ENCODE results near the gene NR2E3. TPM values are rescaled to one million over a fixed set of nuclear protein-coding genes. Genes with fewer than 3 reads are reported as not detected.

NR2E3 gene
- total and polyA plus RNA-seq, 2 of the 4 experiments (the other 2 are of a cell fraction): under 0.01 to 0.29 TPM

DNA sequence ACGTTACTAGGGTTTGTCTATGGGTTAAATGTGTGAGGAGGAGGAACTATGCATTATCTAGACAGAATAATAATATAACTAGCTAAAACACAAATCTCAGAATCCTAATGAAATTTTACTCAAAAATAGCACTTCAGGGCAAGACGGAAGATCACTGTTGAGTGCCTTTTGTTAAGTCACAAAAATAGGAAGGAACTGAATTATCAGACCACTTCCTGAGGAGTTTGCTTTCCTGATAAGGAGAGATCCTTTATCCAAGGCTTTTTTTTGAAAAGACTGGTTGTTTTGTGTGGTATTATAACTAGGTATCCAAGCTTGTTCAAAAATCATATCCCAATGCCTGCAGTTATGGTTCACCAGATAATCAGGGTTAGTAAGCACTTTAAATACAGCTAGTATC lies 34.6 kb downstream of the NR2E3 start:
- Histone ChIP-seq H3K23ac (ENCODE audit: low read depth, low read length) (no peak overlapping the region), H3K9me3 (ENCODE audit: control insufficient read depth, insufficient read depth, low read length) (no peaks in the 10 kb centered on the region), H2BK5ac (ENCODE audit: low read depth, low read length, poor library complexity, severe bottlenecking) (no peak overlapping the region), H2AK9ac (replicated peaks; ENCODE audit: low read depth, low read length, poor library complexity) (no peak overlapping the region), H3K4me2 (ENCODE audit: low read depth, low read length) (no peak overlapping the region), H2BK20ac (ENCODE audit: low read depth, low read length) (no peak overlapping the region), H4K5ac (ENCODE audit: low read depth, low read length) (no peak overlapping the region), H2AK5ac (ENCODE audit: low read depth, low read length) (no peak overlapping the region), H3K14ac (replicated peaks; ENCODE audit: low read depth, low read length) (no peak overlapping the region), H3K4ac (ENCODE audit: low read depth, low read length) (no peak overlapping the region), H2BK15ac (ENCODE audit: low read depth, low read length) (no peak overlapping the region), H3K56ac (ENCODE audit: extremely low read depth, insufficient read depth, low read length) (no peak overlapping the region), H2BK120ac (ENCODE audit: low read depth, low read length) (no peak overlapping the region), H3K18ac (ENCODE audit: low read depth, low read length) (no peak overlapping the region), H4K91ac (ENCODE audit: insufficient read depth, low read depth, low read length) (no peak overlapping the region), H3K36me3 (ENCODE audit: control insufficient read depth, insufficient read depth, low read length) (peaks cover 11% of the 10 kb centered on the region), H3K27ac (ENCODE audit: insufficient read depth, low read length) (no peak overlapping the region), H4K20me1 (ENCODE audit: insufficient read depth, low read length) (no peaks in the 10 kb centered on the region), H2AFZ (replicated peaks; ENCODE audit: low read length, poor library complexity) (no peak overlapping the region), H3K9ac (ENCODE audit: low read depth, low read length) (no peak overlapping the region), H3K79me1 (ENCODE audit: low read depth in 1 of 2, low read length in 2 of 2) (no peaks in the 10 kb centered on the region), H3K9me1 (ENCODE audit: insufficient read depth, low read length) (no peaks in the 10 kb centered on the region), H3K4me1 (ENCODE audit: control insufficient read depth, insufficient read depth, low read length) (no peaks in the 10 kb centered on the region), H4K8ac (ENCODE audit: low read depth in 2 of 2, low read length in 2 of 2) (no peak overlapping the region), H3K4me3 (ENCODE audit: insufficient read depth, low read depth, low read length) (no peak overlapping the region), H3K27me3 (ENCODE audit: control insufficient read depth, insufficient read depth, low read length) (no peaks in the 10 kb centered on the region)
- BruUV-seq (replicated peaks): no TSS peak
- DNase-seq (no peak), ATAC-seq (ENCODE audit: low read depth) (no peak)
- POLR2A ChIA-PET (ENCODE audit: unreplicated experiment): no interaction called here
- intact Hi-C loops (cut with micrococcal nuclease): loop anchor here (10.0 kb wide), 1 partner anchor 310 kb away; no protein-coding TSS in a partner anchor
- TF ChIP-seq, protein P1, sequence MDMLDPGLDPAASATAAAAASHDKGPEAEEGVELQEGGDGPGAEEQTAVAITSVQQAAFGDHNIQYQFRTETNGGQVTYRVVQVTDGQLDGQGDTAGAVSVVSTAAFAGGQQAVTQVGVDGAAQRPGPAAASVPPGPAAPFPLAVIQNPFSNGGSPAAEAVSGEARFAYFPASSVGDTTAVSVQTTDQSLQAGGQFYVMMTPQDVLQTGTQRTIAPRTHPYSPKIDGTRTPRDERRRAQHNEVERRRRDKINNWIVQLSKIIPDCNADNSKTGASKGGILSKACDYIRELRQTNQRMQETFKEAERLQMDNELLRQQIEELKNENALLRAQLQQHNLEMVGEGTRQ (IDR thresholded peaks at IDR 0.05; ENCODE audit: low read depth, low read length): no peak
- TF ChIP-seq RFX5 (IDR thresholded peaks at IDR 0.05; ENCODE audit: low read depth, low read length): no peak
- no peak for TF ChIP-seq FOS (IDR thresholded peaks at IDR 0.05; ENCODE audit: low read depth, low read length)
- TF ChIP-seq, protein P2, sequence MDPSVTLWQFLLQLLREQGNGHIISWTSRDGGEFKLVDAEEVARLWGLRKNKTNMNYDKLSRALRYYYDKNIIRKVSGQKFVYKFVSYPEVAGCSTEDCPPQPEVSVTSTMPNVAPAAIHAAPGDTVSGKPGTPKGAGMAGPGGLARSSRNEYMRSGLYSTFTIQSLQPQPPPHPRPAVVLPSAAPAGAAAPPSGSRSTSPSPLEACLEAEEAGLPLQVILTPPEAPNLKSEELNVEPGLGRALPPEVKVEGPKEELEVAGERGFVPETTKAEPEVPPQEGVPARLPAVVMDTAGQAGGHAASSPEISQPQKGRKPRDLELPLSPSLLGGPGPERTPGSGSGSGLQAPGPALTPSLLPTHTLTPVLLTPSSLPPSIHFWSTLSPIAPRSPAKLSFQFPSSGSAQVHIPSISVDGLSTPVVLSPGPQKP (IDR thresholded peaks at IDR 0.05; ENCODE audit: borderline replicate concordance, low read depth, low read length): no peak
- no peak for TF ChIP-seq CEBPB (IDR thresholded peaks at IDR 0.05; ENCODE audit: low read depth, low read length)
- no peak for TF ChIP-seq MXI1 (IDR thresholded peaks at IDR 0.05; ENCODE audit: borderline replicate concordance, low read depth, low read length)
- no peak for TF ChIP-seq CHD1 (IDR thresholded peaks at IDR 0.05; ENCODE audit: low read depth, low read length)
- TF ChIP-seq RCOR1 (IDR thresholded peaks at IDR 0.05; ENCODE audit: insufficient replicate concordance, low read length): no peak
- TF ChIP-seq MAZ (IDR thresholded peaks at IDR 0.05; ENCODE audit: borderline replicate concordance, low read depth, low read length): no peak
- no peak for TF ChIP-seq BHLHE40 (IDR thresholded peaks at IDR 0.05; ENCODE audit: low read depth, low read length)
- no peak for TF ChIP-seq RAD21 (IDR thresholded peaks at IDR 0.05; ENCODE audit: low read length)
- TF ChIP-seq NFE2L2 (IDR thresholded peaks at IDR 0.05; ENCODE audit: low read depth, low read length): no peak
- no peak for TF ChIP-seq POLR2A (IDR thresholded peaks at IDR 0.05; ENCODE audit: low read depth, low read length)
- TF ChIP-seq, protein P3, sequence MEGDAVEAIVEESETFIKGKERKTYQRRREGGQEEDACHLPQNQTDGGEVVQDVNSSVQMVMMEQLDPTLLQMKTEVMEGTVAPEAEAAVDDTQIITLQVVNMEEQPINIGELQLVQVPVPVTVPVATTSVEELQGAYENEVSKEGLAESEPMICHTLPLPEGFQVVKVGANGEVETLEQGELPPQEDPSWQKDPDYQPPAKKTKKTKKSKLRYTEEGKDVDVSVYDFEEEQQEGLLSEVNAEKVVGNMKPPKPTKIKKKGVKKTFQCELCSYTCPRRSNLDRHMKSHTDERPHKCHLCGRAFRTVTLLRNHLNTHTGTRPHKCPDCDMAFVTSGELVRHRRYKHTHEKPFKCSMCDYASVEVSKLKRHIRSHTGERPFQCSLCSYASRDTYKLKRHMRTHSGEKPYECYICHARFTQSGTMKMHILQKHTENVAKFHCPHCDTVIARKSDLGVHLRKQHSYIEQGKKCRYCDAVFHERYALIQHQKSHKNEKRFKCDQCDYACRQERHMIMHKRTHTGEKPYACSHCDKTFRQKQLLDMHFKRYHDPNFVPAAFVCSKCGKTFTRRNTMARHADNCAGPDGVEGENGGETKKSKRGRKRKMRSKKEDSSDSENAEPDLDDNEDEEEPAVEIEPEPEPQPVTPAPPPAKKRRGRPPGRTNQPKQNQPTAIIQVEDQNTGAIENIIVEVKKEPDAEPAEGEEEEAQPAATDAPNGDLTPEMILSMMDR (conservative IDR thresholded peaks at IDR 0.05; ENCODE audit: low read depth, low read length): no peak
- TF ChIP-seq MAFK (IDR thresholded peaks at IDR 0.05; ENCODE audit: low read depth, low read length): no peak
- TF ChIP-seq SMC3 (IDR thresholded peaks at IDR 0.05; ENCODE audit: low read depth, low read length): no peak
- CTCF ChIA-PET: no interaction called here
- no CpG with 5 or more reads among the region's 2 CpGs for WGBS, 2 experiments (ENCODE audit: extremely low coverage in 2 of 2, insufficient read length in 1 of 2)
- in situ Hi-C loops (cut with MboI; ENCODE audit: low sequenced_read_pairs): no loop called here
- dilution Hi-C loops (cut with HindIII; ENCODE audit: low sequenced_read_pairs, unreplicated experiment): no loop called here
